Measurements from ENCODE around the gene PDE4D.

- TF ChIP-seq CTCF (IDR thresholded peaks at IDR 0.05; ENCODE audit: extremely low read depth in 1 of 2, insufficient read depth in 1 of 2, low read depth in 1 of 2, low read length in 2 of 2) = no peak
- no peak for TF ChIP-seq EZH2 (IDR thresholded peaks at IDR 0.05; ENCODE audit: borderline replicate concordance, low read depth, low read length, severe bottlenecking)
- no peak for TF ChIP-seq MAX (IDR thresholded peaks at IDR 0.05; ENCODE audit: insufficient read depth, insufficient read length)
These were observed 28.7 kb upstream of the PDE4D start for GRCh38 chr5:59922220-59922619.

Measured in endothelial cell of umbilical vein (primary cell).